Measurements from ENCODE around the gene OR1L1.

- TF ChIP-seq CTCF (IDR thresholded peaks at IDR 0.05) = no peak
- no peak for TF ChIP-seq POLR2A (IDR thresholded peaks at IDR 0.05)
Observed at GRCh38 chr9:122656378-122656777, 5.1 kb upstream of the OR1L1 start.

All from adrenal gland (tissue), 5 donors.